ENCODE results near the gene THSD4.
"Not testable (repeated sequence)": the region's sequence is repeated elsewhere in the genome, so short reads cannot be mapped to it uniquely, and the experiment has no call there.

THSD4 gene

GRCh38 chr15:71295603-71296314 lies 180.5 kb downstream of the THSD4 start:
- no peak for FAIRE-seq

DNA sequence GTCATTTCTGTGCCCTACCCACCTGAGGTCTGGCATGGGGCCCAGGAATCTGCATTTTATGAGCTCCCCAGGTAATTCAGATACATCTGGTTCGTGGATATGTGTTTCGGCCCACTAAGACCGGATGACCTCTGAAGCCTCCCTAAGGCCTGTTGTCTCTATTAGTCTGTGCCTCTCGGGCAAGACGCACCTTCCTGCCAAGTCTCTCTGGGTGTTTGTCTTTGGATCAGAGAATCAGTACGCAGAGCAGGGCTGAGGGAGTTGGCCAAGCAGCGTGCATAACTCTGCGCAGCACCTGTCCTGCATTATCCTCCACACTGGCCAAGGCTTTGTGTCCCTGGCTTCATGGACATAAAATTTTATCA lies 181.0 kb downstream of the THSD4 start:
- no peak for FAIRE-seq

GRCh38 chr15:71301958-71302621 lies 186.8 kb downstream of the THSD4 start:
- no peak for FAIRE-seq

DNA sequence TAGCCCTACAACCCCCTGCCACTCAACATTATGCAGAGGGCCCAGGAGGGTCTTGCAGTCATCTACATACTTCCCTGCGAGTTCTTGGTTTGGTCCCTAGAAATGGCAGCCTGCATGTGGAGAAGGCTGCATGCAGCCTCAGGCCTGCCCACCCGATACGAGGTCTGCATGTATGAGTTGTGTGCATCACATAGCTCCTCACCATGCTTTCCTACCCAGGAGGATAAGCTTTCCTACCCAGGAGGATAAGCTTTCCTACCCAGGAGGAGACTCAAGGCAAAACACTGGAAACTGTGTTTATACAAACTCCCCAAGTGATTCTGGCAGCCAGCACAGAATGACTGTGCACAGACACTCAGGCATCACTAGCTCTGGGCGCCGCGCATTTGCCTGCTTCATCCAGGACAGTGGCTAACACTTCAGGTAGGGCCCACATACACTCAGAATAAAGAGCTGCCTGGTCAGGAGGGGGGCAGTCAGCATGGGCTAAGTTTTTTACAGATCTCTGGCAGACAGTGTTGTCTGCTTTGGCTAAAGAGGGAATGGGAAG lies 187.7 kb downstream of the THSD4 start:
- no peak for FAIRE-seq

DNA sequence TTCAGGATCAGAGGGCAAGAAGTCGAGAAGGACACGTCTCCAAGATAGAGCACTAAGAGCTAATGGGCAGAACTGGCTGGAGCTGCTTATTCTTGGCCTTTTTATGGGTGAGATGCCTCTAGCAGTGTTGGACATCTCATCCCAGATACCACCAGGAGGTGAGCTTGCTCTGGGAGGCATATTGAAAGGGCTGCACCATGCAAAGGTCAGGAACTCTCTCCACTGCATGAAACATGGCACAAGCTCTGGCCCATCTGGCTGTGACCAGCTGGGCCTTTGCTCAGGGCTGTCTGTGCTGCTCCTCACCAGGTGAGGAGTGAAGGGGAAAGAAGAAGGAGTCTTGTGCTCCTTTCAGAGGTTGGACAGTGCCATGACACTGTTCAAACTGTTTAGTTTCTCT lies 188.7 kb downstream of the THSD4 start:
- FAIRE-seq: no peak

DNA sequence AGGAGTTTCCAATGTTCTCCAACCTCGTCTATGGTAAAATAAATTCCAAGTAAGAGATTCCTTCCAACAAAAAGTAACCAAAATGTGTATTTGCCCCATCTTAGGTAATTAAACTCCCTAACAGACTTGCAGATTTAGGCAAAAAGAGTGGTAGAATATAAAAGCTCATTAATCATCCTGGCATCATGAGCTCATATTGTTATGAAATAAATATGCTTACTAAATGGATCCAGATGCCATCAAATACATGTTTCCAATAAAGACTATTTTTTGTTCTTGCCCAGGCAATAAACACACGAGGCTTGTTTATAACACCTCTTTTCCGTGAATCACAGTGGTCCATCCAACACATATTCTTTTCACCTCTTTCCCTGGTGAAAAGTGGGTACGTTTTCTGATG lies 189.4 kb downstream of the THSD4 start:
- no peak for FAIRE-seq

GRCh38 chr15:71306538-71306937 lies 191.3 kb downstream of the THSD4 start:
- no peak for FAIRE-seq

DNA sequence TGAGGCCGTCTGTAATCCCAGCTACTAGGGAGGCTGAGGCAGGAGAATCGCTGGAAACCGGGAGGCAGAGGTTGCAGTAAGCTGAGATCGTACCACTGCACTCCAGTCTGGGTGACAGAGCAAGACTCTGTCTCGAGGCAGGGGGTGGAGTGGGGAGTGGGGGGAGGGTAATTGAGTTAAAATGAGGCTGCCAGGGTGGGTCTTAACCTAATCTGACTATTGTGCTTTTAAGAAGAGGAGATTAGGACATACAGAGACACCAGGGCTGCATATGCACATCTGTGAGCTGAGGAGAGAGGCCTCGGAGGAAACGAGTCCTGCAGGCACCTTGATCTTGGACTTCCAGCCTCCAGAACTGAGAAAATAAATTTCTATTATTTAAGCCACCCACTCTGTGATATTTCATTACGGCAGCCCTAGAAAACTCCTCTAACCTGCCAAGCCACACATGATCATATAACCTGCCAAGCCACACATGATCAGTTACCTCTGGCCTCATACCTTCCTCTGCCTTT lies 197.0 kb downstream of the THSD4 start:
- no peak for FAIRE-seq

GRCh38 chr15:71312731-71313460 lies 197.6 kb downstream of the THSD4 start:
- no peak for FAIRE-seq

- FAIRE-seq: no peak
Observed at GRCh38 chr15:71313806-71314205, 198.5 kb downstream of the THSD4 start.

GRCh38 chr15:71314956-71315537 lies 199.8 kb downstream of the THSD4 start:
- FAIRE-seq: no peak

GRCh38 chr15:71316911-71317310 lies 201.6 kb downstream of the THSD4 start:
- no peak for FAIRE-seq

DNA sequence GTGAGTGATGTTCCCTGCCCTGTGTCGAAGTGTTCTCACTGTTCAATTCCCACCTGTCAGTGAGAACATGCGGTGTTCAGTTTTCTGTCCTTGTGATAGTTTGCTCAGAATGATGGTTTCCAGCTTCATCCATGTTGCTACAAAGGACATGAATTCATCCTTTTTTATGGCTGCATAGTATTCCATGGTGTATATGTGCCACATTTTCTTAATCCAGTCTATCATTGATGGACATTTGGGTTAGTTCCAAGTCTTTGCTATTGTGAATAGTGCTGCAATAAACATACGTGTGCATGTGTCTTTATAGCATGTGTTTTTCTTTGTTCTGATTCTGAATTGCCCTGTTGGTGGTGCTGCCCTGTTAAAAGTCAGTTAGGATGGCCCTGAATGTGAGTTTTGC lies 204.2 kb downstream of the THSD4 start:
- FAIRE-seq: not testable (repeated sequence)

GRCh38 chr15:71319935-71320334 lies 204.7 kb downstream of the THSD4 start:
- FAIRE-seq: no peak

DNA sequence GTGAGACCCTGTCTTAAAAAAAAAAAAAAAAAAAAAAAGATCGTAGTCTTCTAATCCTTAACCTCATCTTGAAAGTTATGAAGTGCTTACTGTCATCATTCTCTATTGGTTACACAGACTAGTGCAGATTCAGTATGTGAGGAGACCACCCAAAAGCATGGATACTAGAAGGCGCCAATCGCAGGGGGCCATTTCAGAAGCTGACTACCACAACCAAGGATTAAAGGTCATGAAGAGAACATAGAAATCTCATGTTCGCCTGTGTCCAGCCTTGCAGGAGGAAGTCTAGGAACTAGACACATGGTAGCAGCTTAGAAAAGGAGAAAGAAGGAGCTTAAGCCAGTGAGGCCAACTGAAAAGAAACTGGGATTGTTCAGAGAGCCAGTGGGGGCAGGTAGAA lies 207.8 kb downstream of the THSD4 start:
- FAIRE-seq: no peak

- FAIRE-seq: no peak
Observed at GRCh38 chr15:71323584-71323983, 208.3 kb downstream of the THSD4 start.

- FAIRE-seq: no peak
Observed at GRCh38 chr15:71325481-71325880, 210.2 kb downstream of the THSD4 start.

GRCh38 chr15:71328453-71328852 lies 213.2 kb downstream of the THSD4 start:
- FAIRE-seq: peak; percentile 28

DNA sequence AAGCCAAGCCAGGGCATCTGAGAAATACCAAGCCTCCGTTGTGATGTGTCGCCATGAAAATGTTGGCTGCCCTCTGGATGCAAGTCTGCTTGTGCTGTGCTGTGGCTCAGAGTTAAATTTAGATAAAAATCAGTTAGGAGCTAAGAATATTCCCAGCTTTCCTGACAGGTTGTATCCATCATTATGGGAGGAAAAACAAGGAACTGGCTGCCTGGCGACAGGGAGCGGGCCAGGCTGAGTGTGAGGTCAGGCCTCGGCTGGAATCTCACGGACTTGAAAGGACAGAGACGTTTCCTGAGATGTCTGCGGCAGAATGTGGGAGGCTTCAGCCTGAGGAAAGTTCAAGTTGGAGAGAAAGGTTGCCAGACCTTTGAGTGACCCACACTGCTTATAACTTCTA lies 213.8 kb downstream of the THSD4 start:
- no peak for FAIRE-seq

DNA sequence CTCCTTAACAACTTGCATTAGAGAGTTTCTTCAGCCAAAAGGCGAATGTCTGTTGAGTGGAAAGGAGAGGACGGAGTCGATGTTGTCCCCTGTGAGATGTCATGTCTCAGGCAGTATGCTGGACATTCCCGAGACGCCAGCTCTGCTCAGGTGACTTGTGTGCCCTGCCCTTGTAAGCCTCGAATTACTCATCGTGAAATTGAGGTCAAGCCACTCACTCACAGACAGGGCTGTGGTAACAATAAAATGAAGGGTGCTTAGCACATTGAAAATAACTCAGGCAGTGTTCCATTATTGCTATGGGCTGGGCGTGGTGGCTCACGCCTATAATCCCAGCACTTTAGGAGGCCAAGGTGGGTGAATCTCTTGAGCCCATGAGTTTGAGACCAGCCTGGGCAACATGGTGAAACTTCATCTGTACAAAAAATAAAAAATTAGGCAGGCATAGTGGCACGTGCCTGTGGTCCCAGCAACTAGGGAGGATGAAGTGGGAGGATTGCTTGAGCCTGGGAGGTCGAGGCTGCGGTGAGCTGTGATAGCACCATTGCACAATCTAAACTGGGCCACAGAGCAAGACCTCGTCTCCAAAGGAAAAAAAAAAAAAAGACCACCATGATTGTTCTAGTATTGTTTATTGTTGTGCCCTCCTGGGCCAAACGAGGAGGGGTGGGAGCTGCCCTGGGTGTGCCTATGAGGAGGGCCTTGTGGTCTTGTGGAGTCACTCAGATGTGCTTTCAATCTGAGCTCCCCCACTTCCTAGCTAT lies 214.4 kb downstream of the THSD4 start:
- no peak for FAIRE-seq

DNA sequence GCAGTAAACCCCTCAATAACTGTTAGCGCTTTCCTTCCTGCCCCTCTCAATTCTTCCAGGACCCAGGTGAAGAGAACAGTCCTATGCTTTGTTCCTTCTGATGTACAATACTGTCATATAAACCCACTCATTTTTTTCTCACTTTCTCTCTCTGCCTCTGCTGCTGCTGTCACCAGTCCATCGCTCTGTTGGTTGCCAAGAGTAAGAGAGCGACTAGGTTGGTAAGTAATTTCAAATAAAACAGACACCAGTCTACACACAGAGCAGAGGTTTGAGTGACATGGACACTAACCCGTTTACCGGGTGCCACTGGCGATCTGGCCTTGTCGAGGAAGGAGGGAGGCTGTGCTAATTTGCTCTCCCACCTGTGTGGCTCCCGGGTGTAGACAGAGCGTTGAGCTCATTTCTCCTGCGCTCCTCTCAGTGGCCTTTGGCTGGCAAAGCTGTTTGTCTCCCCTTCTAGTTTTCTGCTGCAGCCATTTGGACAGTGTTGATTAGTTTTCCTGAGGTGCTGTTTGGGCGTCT lies 215.4 kb downstream of the THSD4 start:
- no peak for FAIRE-seq

- FAIRE-seq: no peak
Observed at GRCh38 chr15:71331173-71331572, 215.9 kb downstream of the THSD4 start.
